Memory B cell (primary cell): ENCODE measurements around the gene LYRM2.

Source experiments
- ATAC-seq: fragments of 150-1000 bp; cut with Tn5 transposase; 2 replicates; pipeline ENCODE4 v1.10.0; 2021; ENCODE audit warnings: low read depth, mild to moderate bottlenecking, moderate library complexity
- DNase-seq, 2 donors: peaks; one replicate each; pipeline ENCODE4 v3.0.0; 2022; ENCODE audit warnings: low spot score in 2 of 2
- H3K27ac Mint-ChIP-seq: one replicate; pipeline ENCODE4 v1.8.0; 2022; ENCODE audit warnings: mild to moderate bottlenecking, moderate library complexity, mixed read lengths
- H3K27me3 Mint-ChIP-seq: one replicate; pipeline ENCODE4 v1.8.0; 2022; ENCODE audit warnings: mixed read lengths
- H3K36me3 Mint-ChIP-seq: one replicate; pipeline ENCODE4 v1.8.0; 2022; ENCODE audit warnings: mild to moderate bottlenecking, mixed read lengths
- H3K4me1 Mint-ChIP-seq: one replicate; pipeline ENCODE4 v1.8.0; 2022; ENCODE audit warnings: mixed read lengths
- H3K4me3 Mint-ChIP-seq: one replicate; pipeline ENCODE4 v1.8.0; 2022; ENCODE audit warnings: mild to moderate bottlenecking, moderate library complexity, mixed read lengths
- H3K9me3 Mint-ChIP-seq: one replicate; pipeline ENCODE4 v1.8.0; 2022; ENCODE audit warnings: mixed read lengths

The LYRM2 gene, protein sequence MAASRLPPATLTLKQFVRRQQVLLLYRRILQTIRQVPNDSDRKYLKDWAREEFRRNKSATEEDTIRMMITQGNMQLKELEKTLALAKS

DNA sequence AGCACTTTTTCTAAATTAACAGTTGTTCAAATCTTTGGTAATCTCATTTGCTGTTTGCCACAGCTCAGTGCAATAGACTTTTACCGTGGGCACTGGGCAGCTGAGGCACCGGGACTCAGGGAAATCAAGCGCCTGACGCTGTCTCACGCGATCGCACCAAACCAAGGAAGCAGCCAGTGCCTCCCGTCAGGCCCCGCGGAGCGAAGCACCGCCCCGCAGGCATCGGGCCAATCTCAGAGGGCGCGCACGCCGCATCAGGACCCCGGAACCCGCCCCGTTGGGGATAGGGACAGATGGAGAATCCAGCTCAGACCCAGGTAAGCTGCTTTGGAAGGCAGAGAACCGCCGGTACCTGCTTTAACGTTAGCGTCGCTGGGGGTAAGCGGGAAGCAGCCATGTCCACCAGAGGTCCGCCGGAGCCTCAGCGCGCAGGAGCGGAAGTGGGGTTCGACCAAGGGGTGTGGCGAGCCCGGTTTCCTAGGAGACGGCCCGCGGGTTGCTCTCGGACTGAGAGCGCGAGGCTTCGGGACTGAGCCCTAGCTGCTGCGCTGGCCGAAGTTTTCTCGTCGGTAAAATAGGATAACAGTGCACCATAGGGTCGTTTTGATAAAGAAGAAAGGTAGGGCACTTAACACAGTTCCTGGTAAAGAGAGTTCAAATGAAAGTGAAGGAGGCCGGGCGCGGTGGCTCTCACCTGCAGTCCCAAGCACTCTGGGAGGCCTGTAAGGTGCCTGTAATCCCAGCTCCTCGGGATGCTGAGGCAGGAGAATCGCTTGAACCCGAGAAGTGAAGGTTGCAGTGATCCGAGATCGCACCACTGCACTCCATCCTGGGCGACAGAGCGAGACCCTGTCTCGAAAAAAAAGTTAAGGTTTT, at the start of gene LYRM2:
Gene LYRM2 (minus strand): TSS at position 428 of the 876 bp plus-strand sequence. CDS start 31 bp downstream, at position 397.
- ATAC-seq (peak; percentile 90), DNase-seq (peak; percentile 90 to 93)
- H3K27me3 Mint-ChIP-seq = no peaks in the 10 kb centered on the region
- H3K27ac Mint-ChIP-seq = peak within 1 kb of the TSS; percentile 96
- no peaks in the 10 kb centered on the region for H3K9me3 Mint-ChIP-seq
- H3K4me3 Mint-ChIP-seq = peak within 1 kb of the TSS; percentile 91
- H3K36me3 Mint-ChIP-seq = peaks cover 19% of the 10 kb centered on the region
- H3K4me1 Mint-ChIP-seq = peaks cover 14% of the 10 kb centered on the region

DNA sequence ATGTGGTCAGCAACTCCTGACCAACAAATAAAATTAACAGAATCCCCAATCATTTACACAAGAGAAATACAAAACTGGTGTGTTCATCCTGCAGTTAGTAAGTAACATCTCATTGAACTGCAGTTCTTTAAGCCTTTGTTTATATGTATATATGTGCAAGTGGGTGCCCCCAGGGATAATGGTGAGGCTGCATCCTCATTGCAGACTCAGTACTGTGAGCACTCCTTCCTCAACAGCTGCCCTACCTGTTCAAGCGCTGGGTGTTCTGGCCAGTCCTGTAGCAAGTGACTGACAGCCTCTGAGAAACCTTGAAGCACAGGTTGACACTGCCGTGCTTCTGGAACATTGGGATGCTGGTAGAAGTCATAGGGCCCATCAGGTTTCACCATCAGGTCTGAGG, 49.8 kb upstream of the LYRM2 start:
- no peaks in the 10 kb centered on the region for H3K9me3 Mint-ChIP-seq
- ATAC-seq = no peak
- no peak overlapping the region for H3K4me3 Mint-ChIP-seq
- H3K27me3 Mint-ChIP-seq = no peaks in the 10 kb centered on the region
- DNase-seq = no peak
- peaks cover 36% of the 10 kb centered on the region for H3K36me3 Mint-ChIP-seq
- peaks cover 12% of the 10 kb centered on the region for H3K4me1 Mint-ChIP-seq
- H3K27ac Mint-ChIP-seq = no peak overlapping the region

DNA sequence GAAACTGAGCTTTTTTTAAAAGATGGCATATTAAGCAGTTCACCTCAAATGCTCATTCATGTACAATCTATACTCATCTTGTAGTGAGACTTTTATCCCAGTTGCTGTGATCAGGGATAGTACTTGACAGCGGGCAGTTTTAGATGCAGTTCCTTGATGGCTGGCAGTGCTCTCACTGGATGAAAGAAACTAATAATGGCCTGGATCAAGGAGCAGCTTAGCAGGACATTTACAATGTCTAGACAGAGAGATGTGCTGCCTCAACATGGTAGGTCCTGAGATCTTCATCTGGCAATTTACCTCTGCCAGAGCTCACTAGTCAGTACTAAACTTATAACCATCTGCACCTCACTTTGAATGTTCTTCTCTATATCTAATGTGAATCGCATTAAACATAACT, 46.8 kb upstream of the LYRM2 start:
- H3K36me3 Mint-ChIP-seq = peaks cover 39% of the 10 kb centered on the region
- DNase-seq = no peak
- H3K4me3 Mint-ChIP-seq = no peak overlapping the region
- H3K27ac Mint-ChIP-seq = no peak overlapping the region
- ATAC-seq = no peak
- H3K27me3 Mint-ChIP-seq = no peaks in the 10 kb centered on the region
- H3K9me3 Mint-ChIP-seq = no peaks in the 10 kb centered on the region
- peaks cover 5% of the 10 kb centered on the region for H3K4me1 Mint-ChIP-seq

DNA sequence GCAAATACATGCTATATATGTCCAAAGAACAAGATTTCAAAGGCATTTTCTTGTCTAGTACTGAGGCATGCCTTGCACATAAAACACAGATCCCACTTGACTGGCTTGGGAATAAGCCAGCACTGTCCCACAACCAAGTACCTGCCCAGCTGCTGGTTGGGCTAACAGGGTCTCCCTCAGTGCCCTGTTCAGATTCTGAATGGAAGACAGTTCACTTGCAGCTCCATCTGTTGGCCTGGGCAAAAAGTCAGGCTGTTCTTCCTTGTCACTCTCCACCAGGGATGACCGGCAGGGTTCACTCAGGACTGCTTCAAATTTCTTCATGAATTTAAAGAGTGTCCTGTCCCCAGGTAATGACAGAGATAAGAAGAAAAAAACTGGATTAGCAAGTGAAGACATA, 44.4 kb upstream of the LYRM2 start:
- H3K4me1 Mint-ChIP-seq = no peaks in the 10 kb centered on the region
- H3K27ac Mint-ChIP-seq = no peak overlapping the region
- peaks cover 36% of the 10 kb centered on the region for H3K36me3 Mint-ChIP-seq
- no peak overlapping the region for H3K4me3 Mint-ChIP-seq
- H3K27me3 Mint-ChIP-seq = no peaks in the 10 kb centered on the region
- DNase-seq (no peak), ATAC-seq (no peak)
- H3K9me3 Mint-ChIP-seq = no peaks in the 10 kb centered on the region

DNA sequence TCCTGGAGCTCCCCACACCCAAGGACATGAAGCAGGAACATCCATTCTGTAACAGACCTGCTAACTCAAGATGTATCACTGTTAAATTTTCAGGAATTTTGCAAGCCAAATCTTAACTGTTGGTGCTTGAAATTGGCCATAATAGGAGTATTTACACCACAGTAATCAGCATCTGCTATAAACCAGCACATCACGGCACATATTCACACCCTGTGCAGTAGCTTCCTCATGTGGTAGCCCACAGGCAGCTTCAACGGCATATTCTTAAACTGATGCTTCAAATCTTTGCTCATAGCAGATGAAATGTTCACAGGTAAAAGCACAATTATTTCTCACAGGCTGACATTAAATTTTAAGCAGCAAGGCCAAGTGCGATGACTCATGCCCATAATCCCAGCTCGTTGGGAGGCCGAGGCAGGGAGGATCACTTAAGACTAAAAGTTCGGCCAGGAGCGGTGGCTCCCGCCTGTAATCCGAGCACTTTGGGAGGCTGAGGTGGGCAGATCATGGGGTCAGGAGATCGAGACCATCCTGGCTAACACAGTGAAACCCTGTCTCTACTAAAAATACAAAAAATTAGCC, 43.5 kb upstream of the LYRM2 start:
- Mint-ChIP-seq H3K36me3 (peaks cover 34% of the 10 kb centered on the region), H3K9me3 (no peaks in the 10 kb centered on the region), H3K4me1 (no peaks in the 10 kb centered on the region), H3K4me3 (no peak overlapping the region), H3K27me3 (no peaks in the 10 kb centered on the region), H3K27ac (no peak overlapping the region)
- ATAC-seq (no peak), DNase-seq (no peak)

DNA sequence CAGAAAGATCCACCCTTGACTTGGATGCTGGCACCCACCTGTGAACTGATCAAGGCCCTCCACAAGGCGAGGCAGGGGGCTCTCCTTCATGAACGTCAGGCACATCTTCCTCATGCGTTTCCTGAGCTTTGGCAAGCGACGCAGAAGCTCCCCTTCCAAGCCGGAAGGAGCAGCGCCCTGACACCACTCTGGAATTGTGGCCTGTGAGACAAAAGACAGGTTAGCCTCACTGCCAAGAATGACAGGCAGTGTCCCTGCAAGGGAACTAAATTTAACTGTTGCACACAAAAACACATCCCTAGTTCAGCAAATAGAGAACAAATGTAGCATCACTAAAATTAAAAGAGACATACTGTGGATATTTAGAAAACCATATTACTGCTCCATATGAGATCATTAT, 42.0 kb upstream of the LYRM2 start:
- H3K4me1 Mint-ChIP-seq = no peaks in the 10 kb centered on the region
- ATAC-seq (no peak), DNase-seq (no peak)
- H3K36me3 Mint-ChIP-seq = peaks cover 37% of the 10 kb centered on the region
- H3K9me3 Mint-ChIP-seq = no peaks in the 10 kb centered on the region
- H3K27ac Mint-ChIP-seq = no peak overlapping the region
- H3K27me3 Mint-ChIP-seq = no peaks in the 10 kb centered on the region
- no peak overlapping the region for H3K4me3 Mint-ChIP-seq

DNA sequence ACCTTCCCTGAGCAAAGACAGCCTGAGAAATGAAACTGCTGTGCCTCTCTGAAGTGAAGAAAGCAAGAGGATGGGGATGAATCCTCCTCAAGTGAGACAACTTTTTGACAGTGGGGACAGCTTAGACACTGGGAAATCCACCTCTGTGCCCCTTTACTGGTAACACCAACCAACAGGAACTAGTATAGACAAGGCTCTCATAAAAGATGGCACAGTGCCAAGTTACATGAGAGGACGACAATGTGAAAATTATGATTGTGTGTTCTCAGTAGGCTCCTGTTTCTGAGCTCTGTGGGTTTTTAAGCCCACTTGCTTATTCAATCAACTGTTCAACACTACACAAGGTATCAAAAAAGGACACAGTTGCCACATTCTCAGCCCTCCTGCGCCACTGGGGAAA, 41.6 kb upstream of the LYRM2 start:
- ATAC-seq (no peak), DNase-seq (no peak)
- no peak overlapping the region for H3K4me3 Mint-ChIP-seq
- no peaks in the 10 kb centered on the region for H3K4me1 Mint-ChIP-seq
- H3K36me3 Mint-ChIP-seq = peaks cover 37% of the 10 kb centered on the region
- H3K9me3 Mint-ChIP-seq = no peaks in the 10 kb centered on the region
- H3K27me3 Mint-ChIP-seq = no peaks in the 10 kb centered on the region
- H3K27ac Mint-ChIP-seq = no peak overlapping the region

DNA sequence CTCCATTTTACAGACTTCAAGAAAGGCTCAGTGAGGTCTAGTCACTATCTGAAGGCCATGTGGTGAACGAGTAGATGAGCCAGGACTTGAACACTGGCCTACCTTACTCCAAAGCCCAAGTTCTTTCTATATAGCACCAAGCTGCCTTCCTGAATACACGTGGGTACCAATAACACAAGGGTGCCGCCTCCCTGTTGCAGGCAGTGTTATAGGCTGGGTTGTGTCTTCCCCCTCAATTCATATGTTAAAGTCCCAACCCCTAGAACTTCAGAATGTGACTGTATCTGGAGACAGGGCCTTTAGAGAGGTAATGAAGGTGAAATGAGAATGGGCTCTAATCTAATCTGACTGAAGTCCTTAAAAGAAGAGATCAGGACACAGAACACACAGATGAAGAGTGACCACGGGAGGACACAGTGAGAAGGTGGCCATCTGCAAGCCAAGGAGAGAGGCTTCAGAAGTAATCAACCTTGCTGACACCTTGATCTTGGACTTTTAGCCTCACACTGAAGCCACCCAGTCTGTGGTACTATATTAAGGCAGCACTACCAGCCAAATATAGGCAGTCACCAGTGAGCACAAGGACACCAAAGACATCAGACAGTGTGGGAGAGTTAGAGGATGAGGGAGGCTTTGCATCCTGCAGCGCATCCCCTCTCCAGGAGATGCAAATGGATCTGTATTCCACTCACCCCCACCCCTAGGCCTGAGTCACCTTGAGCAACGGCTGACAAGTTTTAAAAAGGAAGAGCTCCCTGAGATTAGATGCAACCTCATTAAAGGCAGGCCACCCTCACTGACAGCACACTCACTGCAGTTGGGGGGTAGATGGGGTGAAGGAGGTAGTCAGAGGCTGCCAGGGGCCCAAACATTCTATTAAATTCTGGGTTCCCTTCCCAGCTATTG, 40.9 kb upstream of the LYRM2 start:
- Mint-ChIP-seq H3K9me3 (no peaks in the 10 kb centered on the region), H3K27me3 (no peaks in the 10 kb centered on the region), H3K27ac (no peak overlapping the region), H3K4me1 (no peaks in the 10 kb centered on the region), H3K4me3 (no peak overlapping the region), H3K36me3 (peaks cover 38% of the 10 kb centered on the region)
- ATAC-seq (no peak), DNase-seq (no peak)

DNA sequence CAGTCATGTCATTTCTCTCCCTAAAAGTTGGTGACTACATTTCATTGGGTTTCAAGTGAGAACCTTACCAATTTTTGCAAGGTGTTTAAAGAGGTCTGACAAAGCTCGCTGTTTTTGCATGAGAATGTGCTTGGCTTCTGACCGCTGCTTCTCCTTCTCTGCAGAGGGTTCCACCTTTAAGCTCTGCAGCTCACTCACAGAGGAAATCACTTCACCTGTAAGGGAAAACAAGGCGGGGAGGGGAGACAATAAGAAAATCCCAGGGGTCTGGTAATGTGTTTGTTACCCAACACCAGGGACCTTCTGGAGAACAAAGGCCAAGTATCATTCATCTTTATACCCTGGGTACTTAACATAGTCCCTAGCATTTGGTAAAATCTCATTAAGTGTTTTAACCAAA, 40.0 kb upstream of the LYRM2 start:
- DNase-seq (no peak), ATAC-seq (no peak)
- peaks cover 36% of the 10 kb centered on the region for H3K36me3 Mint-ChIP-seq
- no peak overlapping the region for H3K4me3 Mint-ChIP-seq
- no peaks in the 10 kb centered on the region for H3K4me1 Mint-ChIP-seq
- H3K9me3 Mint-ChIP-seq = no peaks in the 10 kb centered on the region
- no peak overlapping the region for H3K27ac Mint-ChIP-seq
- H3K27me3 Mint-ChIP-seq = no peaks in the 10 kb centered on the region

DNA sequence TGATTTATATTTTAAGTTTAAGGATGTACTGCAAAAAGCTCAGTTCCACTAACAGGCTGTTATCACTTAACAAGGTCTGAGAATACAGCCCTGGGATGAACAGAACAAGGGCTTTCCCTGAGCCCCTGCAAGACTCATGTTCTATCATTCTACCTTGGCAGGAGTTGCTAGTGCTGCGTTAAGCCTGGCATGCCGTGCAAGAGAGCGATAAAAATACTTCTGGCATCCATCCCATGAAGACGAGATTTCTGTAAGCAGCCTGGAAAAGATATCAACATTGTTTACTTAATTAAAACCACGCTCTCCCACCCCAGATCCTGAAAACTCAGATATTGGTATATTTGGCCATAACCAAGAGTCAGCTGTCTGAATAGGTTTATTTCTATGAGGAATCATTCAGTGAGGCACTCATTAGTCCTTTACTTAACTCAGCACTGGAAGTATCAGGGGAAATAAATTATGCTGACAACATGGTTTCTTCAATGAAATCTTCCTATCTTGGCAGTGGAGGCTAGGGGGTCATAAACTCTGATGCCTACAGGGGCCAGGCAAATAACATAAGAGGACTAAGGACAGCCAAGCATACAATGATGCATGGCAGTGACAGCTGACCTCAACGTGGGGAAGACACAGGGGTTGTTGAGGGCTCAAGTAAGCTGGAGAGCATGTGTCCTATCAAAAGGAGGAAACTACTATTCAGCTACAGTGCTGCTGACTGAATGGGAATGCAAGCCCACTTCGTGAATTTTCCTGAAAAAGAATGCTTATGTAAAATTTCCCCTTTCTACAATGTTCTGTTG, 37.6 kb upstream of the LYRM2 start:
- ATAC-seq (no peak), DNase-seq (no peak)
- Mint-ChIP-seq H3K4me1 (no peaks in the 10 kb centered on the region), H3K27ac (no peak overlapping the region), H3K27me3 (no peaks in the 10 kb centered on the region), H3K36me3 (peaks cover 45% of the 10 kb centered on the region), H3K4me3 (no peak overlapping the region), H3K9me3 (no peaks in the 10 kb centered on the region)

DNA sequence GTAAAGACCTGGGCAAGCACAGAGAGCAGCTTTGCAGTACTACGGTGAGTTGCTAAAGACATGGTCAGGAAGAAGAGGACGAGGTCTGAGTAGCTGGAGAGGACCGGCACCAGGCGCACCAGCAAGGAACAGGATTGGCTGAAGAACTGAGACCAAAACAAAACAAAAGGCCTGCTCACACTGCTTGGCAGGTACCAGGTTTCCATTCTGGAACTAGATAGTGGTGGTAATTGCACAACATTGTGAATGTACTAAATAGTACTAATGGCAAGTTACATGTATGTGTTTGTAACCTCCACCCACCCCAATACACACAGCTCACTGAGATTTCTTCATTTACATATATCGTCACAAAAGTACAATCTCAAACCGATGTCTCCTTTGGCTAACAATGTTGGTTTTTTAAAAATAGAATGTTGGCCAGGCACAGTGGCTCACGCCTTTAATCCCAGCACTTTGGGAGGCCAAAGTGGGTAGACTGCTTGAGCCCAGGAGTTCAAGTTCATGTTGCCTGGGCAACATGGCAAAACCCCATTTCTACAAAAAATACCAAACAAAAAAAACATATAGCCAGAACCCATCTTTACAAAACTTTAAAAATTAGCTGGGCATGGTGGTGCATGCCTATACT, 32.5 kb upstream of the LYRM2 start:
- H3K4me1 Mint-ChIP-seq = no peaks in the 10 kb centered on the region
- H3K9me3 Mint-ChIP-seq = no peaks in the 10 kb centered on the region
- no peak overlapping the region for H3K27ac Mint-ChIP-seq
- no peaks in the 10 kb centered on the region for H3K27me3 Mint-ChIP-seq
- no peak overlapping the region for H3K4me3 Mint-ChIP-seq
- peaks cover 35% of the 10 kb centered on the region for H3K36me3 Mint-ChIP-seq
- DNase-seq (no peak), ATAC-seq (no peak)

DNA sequence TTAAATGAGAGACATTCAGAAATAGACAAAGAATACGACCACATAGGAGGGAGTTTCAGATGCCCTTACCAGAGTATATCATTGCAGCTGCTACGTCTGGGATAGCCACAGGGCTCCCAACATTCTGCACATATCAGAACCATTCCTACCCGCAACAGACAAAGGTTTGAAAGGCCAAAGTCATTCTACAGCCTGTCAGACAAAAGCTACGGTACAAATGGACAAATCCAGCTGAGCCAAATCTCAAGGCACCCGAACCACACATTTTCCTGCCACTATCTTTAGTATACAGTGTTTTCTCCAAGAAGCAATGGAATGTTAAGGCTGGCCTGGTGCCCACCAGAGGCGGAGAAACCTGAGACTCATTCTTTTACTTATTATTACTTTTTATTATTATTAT, 30.5 kb upstream of the LYRM2 start:
- Mint-ChIP-seq H3K36me3 (peaks cover 26% of the 10 kb centered on the region), H3K27ac (no peak overlapping the region)

More for the DNA sequence above, 30.5 kb upstream of the LYRM2 start:
- ATAC-seq = no peak
- Mint-ChIP-seq H3K9me3 (no peaks in the 10 kb centered on the region), H3K4me3 (no peak overlapping the region), H3K4me1 (no peaks in the 10 kb centered on the region), H3K27me3 (no peaks in the 10 kb centered on the region)
- DNase-seq = no peak
